Measurements from ENCODE around the gene SCN10A. TPM values are rescaled to one million over a fixed set of nuclear protein-coding genes. Genes with fewer than 3 reads are reported as not detected.

SCN10A gene
- total RNA-seq, 2 donors from 2014 or later: not detected

DNA sequence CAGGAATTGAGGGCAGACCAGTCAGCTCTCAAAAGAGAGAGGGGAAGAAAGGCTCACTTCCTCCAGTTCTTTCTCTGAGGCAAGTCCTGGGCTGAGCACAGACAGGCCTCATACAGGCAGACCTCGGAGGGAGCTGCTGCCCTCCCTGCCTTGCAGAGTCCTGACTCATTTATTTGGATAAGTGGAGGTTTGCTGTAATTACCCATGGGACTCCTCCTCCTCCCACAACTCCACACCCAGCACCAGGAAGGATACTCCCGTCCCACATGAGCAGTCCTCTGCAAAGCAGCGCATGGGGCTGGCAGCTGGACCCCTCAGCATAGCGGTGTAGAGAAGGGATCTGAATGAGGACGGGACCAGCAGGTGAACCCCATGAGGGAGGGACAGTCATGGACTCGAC, 13.4 kb upstream of the SCN10A start:
- no peak overlapping the region for H3K4me3 ChIP-seq
- H3K36me3 ChIP-seq: no peaks in the 10 kb centered on the region
- no peak for DNase-seq (ENCODE audit: low spot score)
- intact Hi-C loops (cut with DNase I): no loop called here
- TF ChIP-seq POLR2A (IDR thresholded peaks at IDR 0.05): peak; percentile 33
- TF ChIP-seq, protein P1, sequence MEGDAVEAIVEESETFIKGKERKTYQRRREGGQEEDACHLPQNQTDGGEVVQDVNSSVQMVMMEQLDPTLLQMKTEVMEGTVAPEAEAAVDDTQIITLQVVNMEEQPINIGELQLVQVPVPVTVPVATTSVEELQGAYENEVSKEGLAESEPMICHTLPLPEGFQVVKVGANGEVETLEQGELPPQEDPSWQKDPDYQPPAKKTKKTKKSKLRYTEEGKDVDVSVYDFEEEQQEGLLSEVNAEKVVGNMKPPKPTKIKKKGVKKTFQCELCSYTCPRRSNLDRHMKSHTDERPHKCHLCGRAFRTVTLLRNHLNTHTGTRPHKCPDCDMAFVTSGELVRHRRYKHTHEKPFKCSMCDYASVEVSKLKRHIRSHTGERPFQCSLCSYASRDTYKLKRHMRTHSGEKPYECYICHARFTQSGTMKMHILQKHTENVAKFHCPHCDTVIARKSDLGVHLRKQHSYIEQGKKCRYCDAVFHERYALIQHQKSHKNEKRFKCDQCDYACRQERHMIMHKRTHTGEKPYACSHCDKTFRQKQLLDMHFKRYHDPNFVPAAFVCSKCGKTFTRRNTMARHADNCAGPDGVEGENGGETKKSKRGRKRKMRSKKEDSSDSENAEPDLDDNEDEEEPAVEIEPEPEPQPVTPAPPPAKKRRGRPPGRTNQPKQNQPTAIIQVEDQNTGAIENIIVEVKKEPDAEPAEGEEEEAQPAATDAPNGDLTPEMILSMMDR (IDR thresholded peaks at IDR 0.05): no peak
- H3K4me1 ChIP-seq (replicated peaks): no peaks in the 10 kb centered on the region
- no peaks in the 10 kb centered on the region for H3K9me3 ChIP-seq
- WGBS: 41% methylated on average over 6 of the region's 6 CpGs
- no peaks in the 10 kb centered on the region for H3K27me3 ChIP-seq (replicated peaks; ENCODE audit: insufficient read depth)
- no peak overlapping the region for H3K27ac ChIP-seq

GRCh38 chr3:38828681-38829080, 12.7 kb upstream of the SCN10A start:
- no peaks in the 10 kb centered on the region for H3K4me1 ChIP-seq (replicated peaks)
- intact Hi-C loops (cut with DNase I): no loop called here
- H3K27ac ChIP-seq: no peak overlapping the region
- H3K36me3 ChIP-seq: no peaks in the 10 kb centered on the region
- no peak overlapping the region for H3K4me3 ChIP-seq
- no peaks in the 10 kb centered on the region for H3K9me3 ChIP-seq
- TF ChIP-seq POLR2A (IDR thresholded peaks at IDR 0.05) (no peak), POLR2AphosphoS5 (IDR thresholded peaks at IDR 0.05) (no peak)
- TF ChIP-seq, protein P1 (IDR thresholded peaks at IDR 0.05): no peak
- WGBS: 96% methylated on average over 4 of the region's 4 CpGs
- no peaks in the 10 kb centered on the region for H3K27me3 ChIP-seq (replicated peaks; ENCODE audit: insufficient read depth)
- no peak for DNase-seq (ENCODE audit: low spot score)

- no peak for DNase-seq (ENCODE audit: low spot score)
- no peaks in the 10 kb centered on the region for H3K9me3 ChIP-seq
- no peaks in the 10 kb centered on the region for H3K36me3 ChIP-seq
- TF ChIP-seq, protein P1 (IDR thresholded peaks at IDR 0.05): no peak
- TF ChIP-seq POLR2AphosphoS5 (IDR thresholded peaks at IDR 0.05) (no peak), POLR2A (IDR thresholded peaks at IDR 0.05) (no peak)
- H3K4me3 ChIP-seq: no peak overlapping the region
- H3K27ac ChIP-seq: no peak overlapping the region
- intact Hi-C loops (cut with DNase I): no loop called here
- no peaks in the 10 kb centered on the region for H3K27me3 ChIP-seq (replicated peaks; ENCODE audit: insufficient read depth)
- H3K4me1 ChIP-seq (replicated peaks): no peaks in the 10 kb centered on the region
Measured at GRCh38 chr3:38827791-38828190, 11.8 kb upstream of the SCN10A start.

DNA sequence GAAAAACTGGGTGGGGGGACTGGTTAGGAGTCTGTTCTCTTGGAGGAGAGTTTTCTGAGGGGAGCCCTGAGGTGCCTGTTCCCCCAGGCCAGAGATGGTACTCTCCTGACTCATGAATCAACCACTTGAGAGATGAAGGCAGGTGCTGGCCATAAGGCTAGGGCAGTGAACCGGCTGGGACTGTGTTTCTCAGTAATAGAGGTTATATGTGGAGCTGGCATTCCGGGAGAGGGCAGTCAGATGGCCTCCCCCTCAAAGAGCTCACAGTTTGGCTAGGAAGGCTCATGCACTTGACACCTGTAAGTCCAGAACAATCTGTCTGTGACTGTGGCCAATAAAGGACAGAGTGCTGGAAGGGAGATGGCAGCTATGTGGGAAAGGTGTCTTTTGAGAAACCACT, 10.0 kb upstream of the SCN10A start:
- Histone ChIP-seq H3K27ac (no peak overlapping the region), H3K4me3 (no peak overlapping the region), H3K9me3 (no peaks in the 10 kb centered on the region), H3K27me3 (replicated peaks; ENCODE audit: insufficient read depth) (no peaks in the 10 kb centered on the region), H3K36me3 (no peaks in the 10 kb centered on the region), H3K4me1 (replicated peaks) (no peaks in the 10 kb centered on the region)
- intact Hi-C loops (cut with DNase I): no loop called here
- TF ChIP-seq, protein P1 (IDR thresholded peaks at IDR 0.05): no peak
- no peak for TF ChIP-seq POLR2AphosphoS5 (IDR thresholded peaks at IDR 0.05)
- TF ChIP-seq POLR2A (IDR thresholded peaks at IDR 0.05): no peak
- no peak for DNase-seq (ENCODE audit: low spot score)
- WGBS: 63% methylated on average over 2 of the region's 2 CpGs

DNA sequence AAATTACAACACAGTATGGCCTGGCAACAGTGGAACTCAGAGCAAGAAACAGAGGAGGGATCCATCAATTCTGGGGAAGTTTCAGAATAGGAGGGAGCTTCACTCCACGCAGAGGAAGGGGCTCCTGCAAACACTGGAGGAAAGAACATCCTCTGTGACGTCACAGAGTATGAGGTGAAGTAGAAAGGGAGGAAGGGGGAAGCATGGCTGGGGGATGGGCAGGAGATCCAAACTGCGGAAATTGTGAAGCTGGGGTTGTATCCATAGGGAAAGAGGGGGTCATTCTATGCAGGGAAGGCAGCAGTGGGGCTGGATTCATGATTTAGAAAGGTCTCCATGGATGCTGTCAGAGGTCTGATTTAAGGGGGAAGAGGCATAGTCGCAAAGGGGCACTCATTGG, 8.3 kb upstream of the SCN10A start:
- no peaks in the 10 kb centered on the region for H3K27me3 ChIP-seq (replicated peaks; ENCODE audit: insufficient read depth)
- 90% methylated on average over 4 of the region's 4 CpGs for WGBS
- TF ChIP-seq POLR2AphosphoS5 (IDR thresholded peaks at IDR 0.05) (no peak), POLR2A (IDR thresholded peaks at IDR 0.05) (no peak)
- TF ChIP-seq, protein P1 (IDR thresholded peaks at IDR 0.05): no peak
- intact Hi-C loops (cut with DNase I): no loop called here
- H3K9me3 ChIP-seq: no peaks in the 10 kb centered on the region
- H3K4me3 ChIP-seq: no peak overlapping the region
- no peaks in the 10 kb centered on the region for H3K4me1 ChIP-seq (replicated peaks)
- H3K36me3 ChIP-seq: no peaks in the 10 kb centered on the region
- H3K27ac ChIP-seq: no peak overlapping the region
- DNase-seq (ENCODE audit: low spot score): no peak
